NCI-H345 treated with DMSO at 0.1 percent for 48 hours (cell line): Measurements from ENCODE around the gene AMDHD2.
"Not testable (repeated sequence)": the region's sequence is repeated elsewhere in the genome, so short reads cannot be mapped to it uniquely, and the experiment has no call there.

Experiments
- DNase-seq: peaks from one replicate; lab custom pipeline; 2025; ENCODE audit not compliant: unreplicated experiment; lab: John Stamatoyannopoulos, UW

The AMDHD2 gene, protein sequence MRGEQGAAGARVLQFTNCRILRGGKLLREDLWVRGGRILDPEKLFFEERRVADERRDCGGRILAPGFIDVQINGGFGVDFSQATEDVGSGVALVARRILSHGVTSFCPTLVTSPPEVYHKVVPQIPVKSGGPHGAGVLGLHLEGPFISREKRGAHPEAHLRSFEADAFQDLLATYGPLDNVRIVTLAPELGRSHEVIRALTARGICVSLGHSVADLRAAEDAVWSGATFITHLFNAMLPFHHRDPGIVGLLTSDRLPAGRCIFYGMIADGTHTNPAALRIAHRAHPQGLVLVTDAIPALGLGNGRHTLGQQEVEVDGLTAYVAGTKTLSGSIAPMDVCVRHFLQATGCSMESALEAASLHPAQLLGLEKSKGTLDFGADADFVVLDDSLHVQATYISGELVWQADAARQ

GRCh38 chr16:2520097-2520783, at the start of gene AMDHD2:
Gene AMDHD2, plus strand, starts transcription at chr16:2520371. Its CDS starts 88 bp downstream, at chr16:2520459.
- peak; percentile 78 for DNase-seq

- peak; percentile 56 for DNase-seq
These were observed 49.6 kb upstream of the AMDHD2 start for GRCh38 chr16:2470603-2471015.

- DNase-seq = peak; percentile 55
These were observed 49.0 kb upstream of the AMDHD2 start, which contains the start of gene NTN3 for GRCh38 chr16:2471016-2471652. Gene NTN3, plus strand, starts transcription at chr16:2471297. Its CDS starts 405 bp downstream, at chr16:2471702.

DNA sequence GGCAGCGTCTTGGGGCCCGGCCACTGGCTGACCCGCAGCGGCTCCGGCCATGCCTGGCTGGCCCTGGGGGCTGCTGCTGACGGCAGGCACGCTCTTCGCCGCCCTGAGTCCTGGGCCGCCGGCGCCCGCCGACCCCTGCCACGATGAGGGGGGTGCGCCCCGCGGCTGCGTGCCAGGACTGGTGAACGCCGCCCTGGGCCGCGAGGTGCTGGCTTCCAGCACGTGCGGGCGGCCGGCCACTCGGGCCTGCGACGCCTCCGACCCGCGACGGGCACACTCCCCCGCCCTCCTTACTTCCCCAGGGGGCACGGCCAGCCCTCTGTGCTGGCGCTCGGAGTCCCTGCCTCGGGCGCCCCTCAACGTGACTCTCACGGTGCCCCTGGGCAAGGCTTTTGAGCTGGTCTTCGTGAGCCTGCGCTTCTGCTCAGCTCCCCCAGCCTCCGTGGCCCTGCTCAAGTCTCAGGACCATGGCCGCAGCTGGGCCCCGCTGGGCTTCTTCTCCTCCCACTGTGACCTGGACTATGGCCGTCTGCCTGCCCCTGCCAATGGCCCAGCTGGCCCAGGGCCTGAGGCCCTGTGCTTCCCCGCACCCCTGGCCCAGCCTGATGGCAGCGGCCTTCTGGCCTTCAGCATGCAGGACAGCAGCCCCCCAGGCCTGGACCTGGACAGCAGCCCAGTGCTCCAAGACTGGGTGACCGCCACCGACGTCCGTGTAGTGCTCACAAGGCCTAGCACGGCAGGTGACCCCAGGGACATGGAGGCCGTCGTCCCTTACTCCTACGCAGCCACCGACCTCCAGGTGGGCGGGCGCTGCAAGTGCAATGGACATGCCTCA, 48.3 kb upstream of the AMDHD2 start:
- no peak for DNase-seq

GRCh38 chr16:2472488-2472864, 47.7 kb upstream of the AMDHD2 start:
- no peak for DNase-seq

GRCh38 chr16:2472885-2473445, 47.2 kb upstream of the AMDHD2 start:
- no peak for DNase-seq

GRCh38 chr16:2473446-2473926, 46.7 kb upstream of the AMDHD2 start:
- no peak for DNase-seq

- DNase-seq = peak; percentile 39
These were observed 45.9 kb upstream of the AMDHD2 start for GRCh38 chr16:2473999-2474876.

DNA sequence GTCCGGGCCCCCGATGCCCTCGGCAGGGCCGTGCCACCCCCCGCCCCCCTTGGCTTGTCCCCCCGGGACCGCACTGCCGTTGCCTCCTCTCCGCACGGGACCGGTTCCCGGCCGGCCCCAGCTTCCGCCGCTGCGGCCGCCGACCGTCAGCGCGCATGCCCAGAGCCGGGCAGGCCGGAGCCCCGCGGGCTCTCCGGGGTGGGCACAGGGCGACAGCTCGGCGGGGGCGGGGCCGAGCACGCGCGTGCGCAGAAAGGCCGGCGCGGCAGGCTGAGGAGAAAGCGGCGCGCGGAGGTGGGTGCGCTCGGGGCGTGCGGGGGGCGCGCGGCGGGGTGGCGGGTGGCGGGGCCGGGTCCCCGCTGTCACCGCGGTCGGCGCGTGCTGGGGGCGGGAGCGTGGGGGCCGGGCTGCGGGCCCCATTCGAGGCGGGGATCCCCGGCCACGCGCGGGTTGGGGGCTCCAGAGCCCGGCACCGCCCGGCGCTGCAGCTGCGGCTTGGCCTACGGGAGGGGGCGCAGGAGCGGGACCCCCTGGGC, 45.2 kb upstream of the AMDHD2 start, which contains the start of gene TBC1D24:
Gene TBC1D24, plus strand, starts transcription at position 251 of the 536 bp plus-strand sequence. CDS start 21,022 bp downstream, outside the sequence.
- peak; percentile 58 for DNase-seq

DNA sequence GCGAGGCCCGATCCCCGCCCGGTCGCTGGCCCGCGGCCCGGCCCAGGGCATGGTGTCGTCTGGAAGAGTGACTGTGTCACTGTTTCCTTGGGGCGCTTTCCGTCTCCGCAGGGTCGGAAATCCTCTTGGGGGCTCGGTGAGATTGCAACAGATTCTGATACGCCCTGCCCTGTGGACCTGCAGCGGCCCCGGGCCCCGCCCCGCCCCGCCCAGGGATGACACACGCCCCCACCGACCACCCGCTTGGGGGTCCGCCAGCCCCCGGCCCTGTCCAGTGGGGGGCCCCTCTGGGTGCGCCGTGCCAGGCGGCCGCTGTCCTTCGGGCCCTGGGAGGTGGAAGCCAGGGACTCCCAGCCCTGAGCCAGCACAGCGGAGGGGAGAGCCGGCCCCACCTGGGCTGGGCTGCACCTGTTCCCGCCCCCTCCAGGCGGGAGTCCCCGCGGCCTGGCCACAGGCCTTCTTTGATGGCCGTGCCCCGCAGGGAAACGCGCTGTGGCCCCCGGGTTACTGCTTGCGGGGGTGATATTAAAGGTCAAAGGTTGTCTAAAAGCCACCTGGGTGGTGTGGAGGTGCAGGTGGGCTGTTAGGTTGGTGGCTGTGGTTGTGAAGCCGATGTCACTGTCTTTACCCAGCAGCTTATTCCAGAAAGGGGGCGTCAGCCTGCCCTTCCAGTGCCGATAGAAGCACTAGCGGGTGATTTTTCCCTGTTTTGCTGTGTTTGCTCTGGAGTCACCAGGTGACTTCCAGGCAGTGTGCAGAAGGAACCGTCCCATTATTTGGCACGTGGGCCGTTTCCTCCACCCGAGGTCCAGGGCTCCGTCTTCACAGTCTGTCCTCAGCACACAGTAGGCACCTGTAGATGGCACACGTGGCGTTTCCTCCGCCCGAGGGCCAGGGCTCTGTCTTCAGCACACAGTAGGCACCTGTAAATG, 44.5 kb upstream of the AMDHD2 start:
- no peak for DNase-seq

DNA sequence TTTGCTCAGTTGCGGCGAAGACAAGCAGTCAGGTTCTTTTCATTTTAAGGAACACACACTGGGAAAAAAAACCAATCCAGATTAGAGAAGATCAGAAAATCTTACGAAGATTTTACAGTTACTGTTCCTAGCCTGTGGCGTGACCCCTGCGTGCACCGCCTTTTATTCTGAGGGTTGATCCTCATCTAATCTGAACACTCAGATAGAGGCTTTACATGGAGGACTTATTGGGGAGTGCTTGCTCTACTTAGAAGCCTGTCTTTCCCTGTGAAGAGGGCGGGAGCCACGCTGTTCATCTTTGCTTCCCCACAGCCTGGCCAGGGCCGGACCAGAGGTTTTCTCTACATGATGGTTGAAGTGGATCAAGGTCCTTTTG, 43.8 kb upstream of the AMDHD2 start:
- no peak for DNase-seq

DNA sequence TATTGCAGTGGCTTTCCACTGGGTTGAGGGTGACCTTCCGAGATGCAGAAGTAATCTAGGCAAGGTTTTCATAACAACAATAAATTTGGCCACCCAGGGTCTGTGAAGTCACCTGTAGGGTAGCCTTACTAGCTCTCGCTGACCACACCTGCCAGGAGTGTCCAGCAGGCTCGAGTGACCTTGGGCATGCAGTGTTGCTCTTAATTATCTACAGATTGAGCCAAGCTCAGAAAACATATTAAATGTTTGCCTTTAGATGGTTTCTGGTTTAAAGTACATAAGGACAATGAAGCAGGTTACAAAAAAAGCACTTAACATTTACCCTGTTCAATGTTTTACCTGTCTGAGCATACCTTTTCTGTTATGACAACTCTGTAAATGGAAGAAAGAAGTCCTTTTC, 43.4 kb upstream of the AMDHD2 start:
- no peak for DNase-seq

- no peak for DNase-seq
These were observed 42.8 kb upstream of the AMDHD2 start for GRCh38 chr16:2477327-2477726.

DNA sequence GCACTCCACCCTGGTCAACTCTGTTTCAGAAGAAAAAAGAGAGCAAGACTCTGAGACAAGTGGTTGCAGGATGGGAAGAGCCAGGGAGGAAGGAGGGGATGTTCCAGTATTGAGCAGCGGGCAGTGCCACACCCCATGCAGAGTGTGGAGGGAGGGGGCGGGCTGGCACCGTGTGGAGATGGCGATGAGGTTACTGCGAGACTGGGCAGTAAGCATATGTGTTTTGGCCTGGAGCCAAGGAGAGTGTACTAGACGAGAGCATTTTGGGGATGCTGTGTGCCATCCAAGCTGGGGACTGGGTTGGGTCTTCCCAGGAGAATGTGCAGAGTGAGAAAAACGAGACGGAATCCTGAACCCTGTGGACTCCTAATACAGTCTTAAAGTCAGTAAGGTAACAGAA, 41.9 kb upstream of the AMDHD2 start:
- no peak for DNase-seq

GRCh38 chr16:2479996-2480395, 40.2 kb upstream of the AMDHD2 start:
- not testable (repeated sequence) for DNase-seq

DNA sequence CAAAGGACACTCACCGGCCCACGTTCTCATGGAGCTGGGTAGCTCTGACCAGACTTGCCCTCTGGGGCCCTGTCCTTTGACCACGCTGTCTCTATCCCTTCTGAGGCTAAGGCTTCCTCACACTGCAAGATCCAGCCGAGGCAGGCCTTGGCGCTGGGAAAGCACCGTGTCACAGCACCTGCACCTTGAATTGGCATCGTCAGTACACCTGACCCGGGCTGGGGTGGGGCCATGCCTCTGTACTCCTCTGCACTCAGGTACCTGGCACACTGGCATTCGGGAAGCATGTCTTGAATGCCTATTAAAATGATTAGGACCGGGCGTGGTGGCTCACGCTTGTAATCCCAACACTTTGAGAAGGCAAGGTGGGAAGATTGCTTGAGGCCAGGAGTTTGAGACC, 39.2 kb upstream of the AMDHD2 start:
- no peak for DNase-seq

GRCh38 chr16:2481676-2482075, 38.5 kb upstream of the AMDHD2 start:
- DNase-seq = no peak

- DNase-seq = no peak
These were observed 37.9 kb upstream of the AMDHD2 start for GRCh38 chr16:2482249-2482648.
